ENCODE measurements around the gene BCAP31.
"Not testable (repeated sequence)": the region's sequence is repeated elsewhere in the genome, so short reads cannot be mapped to it uniquely, and the experiment has no call there.

BCAP31 gene

DNA sequence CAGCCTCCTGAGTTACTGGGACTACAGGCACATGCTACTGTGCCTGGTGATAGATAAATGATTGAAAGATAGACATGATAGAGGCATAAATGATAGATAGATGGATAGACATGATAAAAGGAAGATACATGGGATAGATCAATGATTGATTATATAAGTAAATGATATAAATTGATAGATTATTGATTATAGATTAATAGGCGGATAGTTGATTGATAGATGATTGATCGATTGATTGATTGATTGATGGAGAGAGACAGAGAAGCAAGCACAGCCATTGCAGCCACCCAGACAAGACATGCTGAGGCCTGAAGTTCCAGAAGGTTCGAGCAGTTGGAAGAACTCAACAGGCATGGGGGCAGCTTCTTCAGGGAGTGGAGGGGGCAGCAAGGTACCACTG is 22.2 kb upstream of the BCAP31 start:
- H3K27ac ChIP-seq, result no peak overlapping the region
- TF ChIP-seq, protein P1, sequence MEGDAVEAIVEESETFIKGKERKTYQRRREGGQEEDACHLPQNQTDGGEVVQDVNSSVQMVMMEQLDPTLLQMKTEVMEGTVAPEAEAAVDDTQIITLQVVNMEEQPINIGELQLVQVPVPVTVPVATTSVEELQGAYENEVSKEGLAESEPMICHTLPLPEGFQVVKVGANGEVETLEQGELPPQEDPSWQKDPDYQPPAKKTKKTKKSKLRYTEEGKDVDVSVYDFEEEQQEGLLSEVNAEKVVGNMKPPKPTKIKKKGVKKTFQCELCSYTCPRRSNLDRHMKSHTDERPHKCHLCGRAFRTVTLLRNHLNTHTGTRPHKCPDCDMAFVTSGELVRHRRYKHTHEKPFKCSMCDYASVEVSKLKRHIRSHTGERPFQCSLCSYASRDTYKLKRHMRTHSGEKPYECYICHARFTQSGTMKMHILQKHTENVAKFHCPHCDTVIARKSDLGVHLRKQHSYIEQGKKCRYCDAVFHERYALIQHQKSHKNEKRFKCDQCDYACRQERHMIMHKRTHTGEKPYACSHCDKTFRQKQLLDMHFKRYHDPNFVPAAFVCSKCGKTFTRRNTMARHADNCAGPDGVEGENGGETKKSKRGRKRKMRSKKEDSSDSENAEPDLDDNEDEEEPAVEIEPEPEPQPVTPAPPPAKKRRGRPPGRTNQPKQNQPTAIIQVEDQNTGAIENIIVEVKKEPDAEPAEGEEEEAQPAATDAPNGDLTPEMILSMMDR (conservative IDR thresholded peaks at IDR 0.05), result no peak
- TF ChIP-seq ZFX (IDR thresholded peaks at IDR 0.05), result no peak

GRCh38 chrX:153745067-153745433 is 20.9 kb upstream of the BCAP31 start:
- not testable (repeated sequence) for H3K27ac ChIP-seq

GRCh38 chrX:153744210-153745066 is 20.3 kb upstream of the BCAP31 start:
- no peak overlapping the region for H3K27ac ChIP-seq
- TF ChIP-seq, protein P1 (conservative IDR thresholded peaks at IDR 0.05), result no peak

DNA sequence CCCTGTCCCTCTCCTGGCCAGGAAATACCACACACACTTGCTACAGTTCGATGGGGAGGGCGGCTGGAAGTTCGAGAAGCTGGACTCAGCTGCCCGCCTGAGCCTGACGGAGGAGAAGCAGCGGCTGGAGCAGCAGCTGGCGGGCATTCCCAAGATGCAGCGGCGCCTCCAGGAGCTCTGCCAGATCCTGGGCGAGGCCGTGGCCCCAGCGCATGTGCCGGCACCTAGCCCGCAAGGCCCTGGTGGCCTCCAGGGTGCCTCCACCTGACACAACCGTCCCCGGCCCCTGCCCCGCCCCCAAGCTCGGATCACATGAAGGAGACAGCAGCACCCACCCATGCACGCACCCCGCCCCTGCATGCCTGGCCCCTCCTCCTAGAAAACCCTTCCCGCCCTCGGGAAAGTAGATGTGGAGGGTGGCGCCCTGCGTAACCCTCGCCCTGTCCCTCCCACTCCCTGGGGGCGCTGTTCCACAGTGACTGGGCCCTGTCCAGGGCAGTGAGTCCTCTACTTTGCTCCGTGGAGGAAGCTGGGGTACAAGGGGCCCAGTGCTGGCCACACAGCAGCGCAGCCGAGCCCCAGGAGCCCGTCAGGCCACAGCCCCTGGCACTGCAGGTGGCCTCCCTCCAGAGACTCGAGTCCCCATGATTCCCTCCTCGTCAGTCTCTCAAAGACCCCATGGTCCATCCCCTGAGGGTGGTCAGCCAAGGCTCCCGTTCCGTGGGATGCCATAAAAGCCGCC is 19.5 kb upstream of the BCAP31 start:
- not testable (repeated sequence) for H3K27ac ChIP-seq

GRCh38 chrX:153742796-153743467 is 18.7 kb upstream of the BCAP31 start:
- not testable (repeated sequence) for H3K27ac ChIP-seq

DNA sequence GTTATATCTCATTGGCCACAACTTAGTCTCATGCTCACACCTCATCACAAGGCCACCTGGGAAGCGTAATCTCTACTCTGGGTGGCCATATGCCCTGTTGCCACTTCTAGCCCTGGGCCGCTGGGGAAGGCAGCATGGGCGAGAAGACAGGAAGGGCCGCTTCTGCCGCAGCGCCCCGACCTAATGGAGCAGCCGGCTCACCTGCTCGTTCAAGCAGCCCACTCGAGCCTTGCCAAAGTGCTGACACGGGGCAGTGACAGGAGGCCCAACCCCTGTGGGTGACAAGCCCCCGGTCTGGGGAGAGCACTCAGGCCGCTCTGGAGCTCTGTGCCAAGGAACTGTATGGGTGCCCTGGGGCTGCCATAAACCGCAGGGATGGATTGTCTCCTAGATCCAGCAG is 17.9 kb upstream of the BCAP31 start:
- not testable (repeated sequence) for H3K27ac ChIP-seq

- TF ChIP-seq, protein P1 (conservative IDR thresholded peaks at IDR 0.05), result no peak
- no peak for TF ChIP-seq ZFX (IDR thresholded peaks at IDR 0.05)
- H3K27ac ChIP-seq, result no peak overlapping the region
Measured at GRCh38 chrX:153741446-153741845, 17.3 kb upstream of the BCAP31 start.

DNA sequence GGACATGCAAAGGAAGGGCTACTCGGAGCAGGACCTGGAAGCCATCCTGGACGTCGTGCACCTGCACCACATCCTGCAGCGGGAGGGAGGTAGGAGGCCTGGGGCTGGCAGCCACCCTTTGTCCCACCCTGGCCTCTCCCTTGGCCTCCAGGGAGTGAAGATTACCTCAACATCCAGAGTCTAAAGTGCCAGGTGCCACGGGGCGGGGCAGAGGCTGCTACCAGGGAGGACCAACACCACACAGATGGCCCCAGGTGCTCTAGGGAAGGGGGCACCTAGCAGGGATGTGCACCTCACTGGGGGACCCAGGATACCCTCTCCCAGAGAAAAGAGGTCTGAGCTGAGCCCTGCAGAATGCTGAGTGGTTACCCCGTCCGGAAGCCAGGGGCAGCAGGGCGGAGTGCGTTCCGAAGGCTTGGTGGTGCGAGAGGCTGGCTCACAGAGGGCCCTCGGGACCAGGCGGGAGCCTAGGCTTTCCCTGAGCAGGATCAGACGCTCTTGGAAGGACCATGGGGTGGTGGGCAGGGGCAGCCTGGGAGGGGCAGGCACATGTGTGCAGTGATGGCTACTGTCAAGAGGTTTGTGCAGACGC is 16.5 kb upstream of the BCAP31 start:
- TF ChIP-seq, protein P1 (conservative IDR thresholded peaks at IDR 0.05), result no peak
- TF ChIP-seq ZFX (IDR thresholded peaks at IDR 0.05), result no peak
- H3K27ac ChIP-seq, result no peak overlapping the region

DNA sequence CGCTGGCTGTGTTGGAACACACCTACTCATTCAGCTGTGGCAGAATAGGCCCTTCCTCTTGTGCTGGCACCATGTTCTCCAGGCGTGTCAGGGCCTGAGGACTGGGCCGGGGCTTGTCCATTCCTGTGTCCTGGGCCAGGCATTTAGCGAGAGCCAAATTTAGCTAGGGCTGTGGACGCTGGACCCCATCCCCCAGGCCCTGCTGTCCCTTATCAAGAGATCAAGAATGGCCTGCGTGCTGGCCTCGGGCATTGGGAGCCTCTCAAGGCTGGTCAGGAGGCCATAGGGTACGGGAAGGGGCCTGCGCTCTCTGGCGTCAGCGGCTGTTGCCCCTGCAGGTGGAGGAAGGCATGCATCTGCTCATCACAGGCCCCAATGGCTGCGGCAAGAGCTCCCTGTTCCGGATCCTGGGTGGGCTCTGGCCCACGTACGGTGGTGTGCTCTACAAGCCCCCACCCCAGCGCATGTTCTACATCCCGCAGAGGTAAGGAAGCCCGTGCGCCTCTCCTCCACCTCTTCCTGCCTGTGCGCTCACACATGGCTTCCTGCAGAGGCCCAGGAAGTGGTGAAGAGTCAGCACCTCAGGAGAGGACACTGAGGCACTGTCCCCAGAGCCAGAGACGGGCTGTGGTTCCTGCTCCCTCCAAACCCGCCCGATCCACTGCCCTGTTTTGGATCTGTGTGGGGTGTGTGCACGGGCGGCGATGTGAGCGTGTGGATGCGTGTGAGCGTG is 15.7 kb upstream of the BCAP31 start:
- H3K27ac ChIP-seq, result no peak overlapping the region
- TF ChIP-seq ZFX (IDR thresholded peaks at IDR 0.05), result no peak
- TF ChIP-seq, protein P1 (conservative IDR thresholded peaks at IDR 0.05), result no peak
